ENCODE data around the gene RAI1. TPM values are rescaled to one million over a fixed set of nuclear protein-coding genes. Genes with fewer than 3 reads are reported as not detected.

RAI1 gene
- total and polyA plus RNA-seq, 2 donors: 4.3 to 10.9 TPM

GRCh38 chr17:17813055-17813724 lies 131.9 kb downstream of the RAI1 start:
- H3K27me3 ChIP-seq (ENCODE audit: control insufficient read depth in 2 of 2, insufficient read depth in 1 of 2, low read length in 1 of 2): no peaks in the 10 kb centered on the region
- H3K4me1 ChIP-seq (ENCODE audit: control insufficient read depth in 2 of 2, insufficient read depth in 2 of 2, low read length in 2 of 2): peaks cover 0 to 18% of the 10 kb centered on the region in 2 donors
- 96% methylated on average over 25 of the region's 25 CpGs for WGBS
- H3K36me3 ChIP-seq (ENCODE audit: control insufficient read depth in 2 of 2, insufficient read depth in 2 of 2, low read length in 1 of 2): peaks cover 76 to 89% of the 10 kb centered on the region in 2 donors
- H3K4me3 ChIP-seq (ENCODE audit: low read length in 2 of 2): no peak overlapping the region
- peaks cover 0 to 6% of the 10 kb centered on the region in 2 donors for H3K9me3 ChIP-seq (ENCODE audit: control insufficient read depth in 2 of 2, insufficient read depth in 1 of 2, low read length in 1 of 2)
- H3K27ac ChIP-seq (ENCODE audit: low read depth in 1 of 2, low read length in 1 of 2): no peak overlapping the region
- DNase-seq (ENCODE audit: low read depth in 6 of 9, low spot score in 9 of 9): no peak

GRCh38 chr17:17813725-17814095 lies 132.5 kb downstream of the RAI1 start:
- no peaks in the 10 kb centered on the region for H3K27me3 ChIP-seq (ENCODE audit: control insufficient read depth in 2 of 2, insufficient read depth in 1 of 2, low read length in 1 of 2)
- 97% methylated on average over 16 of the region's 16 CpGs for WGBS
- peaks cover 0 to 23% of the 10 kb centered on the region in 2 donors for H3K4me1 ChIP-seq (ENCODE audit: control insufficient read depth in 2 of 2, insufficient read depth in 2 of 2, low read length in 2 of 2)
- peaks cover 0 to 6% of the 10 kb centered on the region in 2 donors for H3K9me3 ChIP-seq (ENCODE audit: control insufficient read depth in 2 of 2, insufficient read depth in 1 of 2, low read length in 1 of 2)
- H3K27ac ChIP-seq (ENCODE audit: low read depth in 1 of 2, low read length in 1 of 2): no peak overlapping the region
- no peak for DNase-seq (ENCODE audit: low read depth in 6 of 9, low spot score in 9 of 9)
- H3K36me3 ChIP-seq (ENCODE audit: control insufficient read depth in 2 of 2, insufficient read depth in 2 of 2, low read length in 1 of 2): peaks cover 82 to 91% of the 10 kb centered on the region in 2 donors
- H3K4me3 ChIP-seq (ENCODE audit: low read length in 2 of 2): no peak overlapping the region

GRCh38 chr17:17814162-17815061 lies 133.2 kb downstream of the RAI1 start:
- peaks cover 0 to 24% of the 10 kb centered on the region in 2 donors for H3K4me1 ChIP-seq (ENCODE audit: control insufficient read depth in 2 of 2, insufficient read depth in 2 of 2, low read length in 2 of 2)

GRCh38 chr17:17815062-17815406 lies 133.8 kb downstream of the RAI1 start:
- no peaks in the 10 kb centered on the region for H3K27me3 ChIP-seq (ENCODE audit: control insufficient read depth in 2 of 2, insufficient read depth in 1 of 2, low read length in 1 of 2)
- 94% methylated on average over 8 of the region's 8 CpGs for WGBS
- DNase-seq (ENCODE audit: low read depth in 6 of 9, low spot score in 9 of 9): no peak
- peaks cover 0 to 30% of the 10 kb centered on the region in 2 donors for H3K4me1 ChIP-seq (ENCODE audit: control insufficient read depth in 2 of 2, insufficient read depth in 2 of 2, low read length in 2 of 2)
- H3K9me3 ChIP-seq (ENCODE audit: control insufficient read depth in 2 of 2, insufficient read depth in 1 of 2, low read length in 1 of 2): peaks cover 0 to 6% of the 10 kb centered on the region in 2 donors
- H3K36me3 ChIP-seq (ENCODE audit: control insufficient read depth in 2 of 2, insufficient read depth in 2 of 2, low read length in 1 of 2): peaks cover 92 to 93% of the 10 kb centered on the region in 2 donors
- H3K4me3 ChIP-seq (ENCODE audit: low read length in 2 of 2): no peak overlapping the region
- H3K27ac ChIP-seq (ENCODE audit: low read depth in 1 of 2, low read length in 1 of 2): no peak overlapping the region

More at GRCh38 chr17:17814162-17815061, 133.2 kb downstream of the RAI1 start:
- Histone ChIP-seq H3K36me3 (ENCODE audit: control insufficient read depth in 2 of 2, insufficient read depth in 2 of 2, low read length in 1 of 2) (peaks cover 89 to 92% of the 10 kb centered on the region in 2 donors), H3K27ac (ENCODE audit: low read depth in 1 of 2, low read length in 1 of 2) (no peak overlapping the region), H3K27me3 (ENCODE audit: control insufficient read depth in 2 of 2, insufficient read depth in 1 of 2, low read length in 1 of 2) (no peaks in the 10 kb centered on the region), H3K9me3 (ENCODE audit: control insufficient read depth in 2 of 2, insufficient read depth in 1 of 2, low read length in 1 of 2) (peaks cover 0 to 6% of the 10 kb centered on the region in 2 donors), H3K4me3 (ENCODE audit: low read length in 2 of 2) (no peak overlapping the region)
- DNase-seq (ENCODE audit: low read depth in 6 of 9, low spot score in 9 of 9): no peak
- WGBS: 96% methylated on average over 20 of the region's 20 CpGs

GRCh38 chr17:17815436-17816200 lies 134.4 kb downstream of the RAI1 start:
- peaks cover 0 to 3% of the 10 kb centered on the region in 2 donors for H3K9me3 ChIP-seq (ENCODE audit: control insufficient read depth in 2 of 2, insufficient read depth in 1 of 2, low read length in 1 of 2)
- no peaks in the 10 kb centered on the region for H3K27me3 ChIP-seq (ENCODE audit: control insufficient read depth in 2 of 2, insufficient read depth in 1 of 2, low read length in 1 of 2)
- no peak for DNase-seq (ENCODE audit: low read depth in 6 of 9, low spot score in 9 of 9)
- H3K36me3 ChIP-seq (ENCODE audit: control insufficient read depth in 2 of 2, insufficient read depth in 2 of 2, low read length in 1 of 2): peaks cover 91 to 92% of the 10 kb centered on the region in 2 donors
- peaks cover 3 to 31% of the 10 kb centered on the region in 2 donors for H3K4me1 ChIP-seq (ENCODE audit: control insufficient read depth in 2 of 2, insufficient read depth in 2 of 2, low read length in 2 of 2)
- H3K4me3 ChIP-seq (ENCODE audit: low read length in 2 of 2): no peak overlapping the region
- WGBS: 95% methylated on average over 17 of the region's 17 CpGs
- H3K27ac ChIP-seq (ENCODE audit: low read depth in 1 of 2, low read length in 1 of 2): peak overlapping the region in 1 of 2 donors; percentile 2

GRCh38 chr17:17816240-17816814 lies 135.1 kb downstream of the RAI1 start:
- no peak for DNase-seq (ENCODE audit: low read depth in 6 of 9, low spot score in 9 of 9)
- 98% methylated on average over 22 of the region's 22 CpGs for WGBS
- H3K27ac ChIP-seq (ENCODE audit: low read depth in 1 of 2, low read length in 1 of 2): no peak overlapping the region
- no peaks in the 10 kb centered on the region for H3K27me3 ChIP-seq (ENCODE audit: control insufficient read depth in 2 of 2, insufficient read depth in 1 of 2, low read length in 1 of 2)
- H3K9me3 ChIP-seq (ENCODE audit: control insufficient read depth in 2 of 2, insufficient read depth in 1 of 2, low read length in 1 of 2): no peaks in the 10 kb centered on the region
- H3K36me3 ChIP-seq (ENCODE audit: control insufficient read depth in 2 of 2, insufficient read depth in 2 of 2, low read length in 1 of 2): peaks cover 86 to 90% of the 10 kb centered on the region in 2 donors
- H3K4me3 ChIP-seq (ENCODE audit: low read length in 2 of 2): no peak overlapping the region
- peaks cover 10 to 37% of the 10 kb centered on the region in 2 donors for H3K4me1 ChIP-seq (ENCODE audit: control insufficient read depth in 2 of 2, insufficient read depth in 2 of 2, low read length in 2 of 2)

GRCh38 chr17:17816831-17817551 lies 135.7 kb downstream of the RAI1 start:
- Histone ChIP-seq H3K27ac (ENCODE audit: low read depth in 1 of 2, low read length in 1 of 2) (no peak overlapping the region), H3K4me3 (ENCODE audit: low read length in 2 of 2) (no peak overlapping the region), H3K9me3 (ENCODE audit: control insufficient read depth in 2 of 2, insufficient read depth in 1 of 2, low read length in 1 of 2) (no peaks in the 10 kb centered on the region), H3K36me3 (ENCODE audit: control insufficient read depth in 2 of 2, insufficient read depth in 2 of 2, low read length in 1 of 2) (peaks cover 80 to 85% of the 10 kb centered on the region in 2 donors), H3K4me1 (ENCODE audit: control insufficient read depth in 2 of 2, insufficient read depth in 2 of 2, low read length in 2 of 2) (peaks cover 16 to 38% of the 10 kb centered on the region in 2 donors), H3K27me3 (ENCODE audit: control insufficient read depth in 2 of 2, insufficient read depth in 1 of 2, low read length in 1 of 2) (no peaks in the 10 kb centered on the region)
- WGBS: 97% methylated on average over 24 of the region's 24 CpGs
- no peak for DNase-seq (ENCODE audit: low read depth in 6 of 9, low spot score in 9 of 9)

GRCh38 chr17:17817552-17817947 lies 136.3 kb downstream of the RAI1 start:
- no peak for DNase-seq (ENCODE audit: low read depth in 6 of 9, low spot score in 9 of 9)
- H3K4me3 ChIP-seq (ENCODE audit: low read length in 2 of 2): no peak overlapping the region
- no peak overlapping the region for H3K27ac ChIP-seq (ENCODE audit: low read depth in 1 of 2, low read length in 1 of 2)
- H3K4me1 ChIP-seq (ENCODE audit: control insufficient read depth in 2 of 2, insufficient read depth in 2 of 2, low read length in 2 of 2): peaks cover 21 to 39% of the 10 kb centered on the region in 2 donors
- H3K27me3 ChIP-seq (ENCODE audit: control insufficient read depth in 2 of 2, insufficient read depth in 1 of 2, low read length in 1 of 2): no peaks in the 10 kb centered on the region
- no peaks in the 10 kb centered on the region for H3K9me3 ChIP-seq (ENCODE audit: control insufficient read depth in 2 of 2, insufficient read depth in 1 of 2, low read length in 1 of 2)
- peaks cover 79% of the 10 kb centered on the region in 2 donors for H3K36me3 ChIP-seq (ENCODE audit: control insufficient read depth in 2 of 2, insufficient read depth in 2 of 2, low read length in 1 of 2)
- WGBS: 96% methylated on average over 10 of the region's 10 CpGs
